ENCODE data around the gene PJA1. TPM values are rescaled to one million over a fixed set of nuclear protein-coding genes. Genes with fewer than 3 reads are reported as not detected.

Gene PJA1, protein sequence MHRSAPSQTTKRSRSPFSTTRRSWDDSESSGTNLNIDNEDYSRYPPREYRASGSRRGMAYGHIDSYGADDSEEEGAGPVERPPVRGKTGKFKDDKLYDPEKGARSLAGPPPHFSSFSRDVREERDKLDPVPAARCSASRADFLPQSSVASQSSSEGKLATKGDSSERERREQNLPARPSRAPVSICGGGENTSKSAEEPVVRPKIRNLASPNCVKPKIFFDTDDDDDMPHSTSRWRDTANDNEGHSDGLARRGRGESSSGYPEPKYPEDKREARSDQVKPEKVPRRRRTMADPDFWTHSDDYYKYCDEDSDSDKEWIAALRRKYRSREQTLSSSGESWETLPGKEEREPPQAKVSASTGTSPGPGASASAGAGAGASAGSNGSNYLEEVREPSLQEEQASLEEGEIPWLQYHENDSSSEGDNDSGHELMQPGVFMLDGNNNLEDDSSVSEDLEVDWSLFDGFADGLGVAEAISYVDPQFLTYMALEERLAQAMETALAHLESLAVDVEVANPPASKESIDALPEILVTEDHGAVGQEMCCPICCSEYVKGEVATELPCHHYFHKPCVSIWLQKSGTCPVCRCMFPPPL
- 32.1 and 35.5 TPM in 2 replicates for total RNA-seq (2014; rRNA removed; shearing (Covaris generic))

DNA sequence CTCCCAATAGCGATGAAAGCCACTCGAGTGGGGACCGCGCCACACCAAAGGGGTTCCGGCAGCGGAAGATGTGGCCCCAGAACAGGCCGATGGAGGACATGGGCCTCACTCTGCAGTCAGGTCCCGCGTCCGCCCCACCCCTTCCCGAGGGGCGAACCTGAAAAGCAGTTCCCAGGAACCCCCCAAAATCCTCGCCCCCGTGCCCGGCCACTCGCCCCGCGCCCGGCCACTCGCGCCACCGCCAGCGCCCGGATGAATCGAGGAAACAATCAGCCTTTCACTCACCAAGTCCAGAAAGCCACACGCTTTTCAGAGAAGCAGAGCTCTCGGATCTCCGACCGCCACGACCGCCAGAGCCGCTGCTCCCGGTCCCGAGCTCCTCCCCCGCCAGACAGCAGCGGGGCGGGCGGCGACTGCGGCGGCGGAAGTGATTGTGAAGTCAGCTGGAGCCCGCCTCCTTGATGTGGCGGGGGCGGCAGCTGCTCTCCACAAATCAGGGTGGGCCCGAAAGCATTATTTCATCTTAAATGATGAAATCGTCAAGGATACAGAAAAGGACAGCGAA, at the start of gene PJA1:
TSS of gene PJA1 (minus strand) at position 367 of the 565 bp plus-strand sequence. CDS start 2,380 bp downstream, outside the sequence.
- DNase-seq (ENCODE audit: low spot score): peak; percentile 36

DNA sequence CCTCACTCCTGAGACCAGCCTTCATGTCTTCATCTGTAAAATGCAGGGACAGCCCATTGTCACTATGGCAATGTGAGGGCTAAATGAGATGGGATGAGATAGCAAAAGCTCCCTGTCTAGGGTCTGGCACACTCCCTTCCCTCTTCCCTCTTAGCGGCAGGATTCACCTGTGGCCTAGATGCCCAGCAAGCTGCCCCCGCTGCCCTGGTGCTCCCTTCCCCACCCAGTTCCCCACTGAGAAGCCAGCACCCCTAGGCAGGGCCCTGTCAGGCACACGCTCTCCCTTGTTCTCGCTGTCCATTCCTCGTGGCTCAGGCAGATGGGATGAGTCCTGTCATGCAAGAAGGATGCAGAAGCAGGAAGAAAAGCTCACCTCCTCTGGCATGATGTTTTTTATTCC, 49.2 kb upstream of the PJA1 start:
- DNase-seq (ENCODE audit: low spot score): no peak

DNA sequence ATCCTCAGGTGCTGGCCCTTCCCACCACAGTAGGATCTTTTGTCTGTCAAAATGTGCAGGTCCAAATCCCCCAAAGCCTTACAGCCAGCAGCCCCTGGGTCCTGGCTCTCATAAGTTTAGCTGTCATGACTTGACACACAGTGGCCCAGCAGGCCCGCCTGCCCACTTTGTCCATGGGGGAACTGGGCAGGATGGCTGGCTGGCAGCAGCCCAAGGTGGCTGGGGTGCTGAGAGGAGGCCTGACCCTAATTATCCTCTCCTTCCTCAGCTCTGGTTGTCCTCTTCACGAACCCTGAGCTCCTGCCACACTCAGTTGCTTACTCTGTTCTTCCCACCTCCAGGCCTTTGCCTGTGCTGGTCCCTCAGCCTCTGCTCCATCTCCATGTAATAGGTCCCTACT, 46.4 kb upstream of the PJA1 start:
- no peak for DNase-seq (ENCODE audit: low spot score)

DNA sequence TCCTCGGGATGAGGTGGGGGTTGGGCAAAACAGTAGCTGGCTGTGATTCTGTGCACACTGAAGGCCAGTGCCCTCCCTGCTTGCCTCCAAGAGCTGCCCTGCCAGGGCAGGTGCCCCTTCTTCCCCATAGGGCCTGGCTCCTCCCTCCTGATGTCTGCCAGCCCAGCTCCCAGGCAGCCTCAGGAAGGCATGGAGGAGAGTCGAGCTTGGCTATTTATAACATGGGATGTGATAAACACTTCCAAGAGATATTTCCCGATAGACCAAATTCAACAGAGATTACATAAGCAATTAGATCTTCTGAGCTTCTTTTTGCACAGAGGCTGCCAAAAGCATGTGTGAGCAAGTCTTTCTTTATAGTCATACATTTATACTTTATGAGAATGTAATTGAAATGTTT, 45.3 kb upstream of the PJA1 start:
- DNase-seq (ENCODE audit: low spot score): no peak

DNA sequence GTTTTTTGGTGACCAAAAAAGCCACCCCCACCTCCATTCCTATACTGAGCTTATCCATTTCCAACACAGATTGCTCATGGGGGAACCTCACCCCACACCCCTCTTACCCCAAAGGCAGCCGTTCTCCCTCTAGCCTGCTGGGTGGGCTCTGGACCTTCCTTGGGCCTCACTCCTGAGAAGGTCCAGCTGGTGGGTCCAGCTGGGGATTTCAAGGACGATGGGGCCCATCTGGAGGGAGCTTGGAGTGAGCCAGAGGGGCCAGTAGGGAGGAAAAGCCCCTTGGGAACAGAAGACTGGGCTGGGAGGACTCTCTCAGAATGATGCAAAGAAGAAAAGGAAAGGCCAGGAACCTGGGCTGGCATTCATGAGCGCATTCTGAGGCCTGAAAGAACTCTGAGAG, 42.0 kb upstream of the PJA1 start:
- DNase-seq (ENCODE audit: low spot score): no peak

DNA sequence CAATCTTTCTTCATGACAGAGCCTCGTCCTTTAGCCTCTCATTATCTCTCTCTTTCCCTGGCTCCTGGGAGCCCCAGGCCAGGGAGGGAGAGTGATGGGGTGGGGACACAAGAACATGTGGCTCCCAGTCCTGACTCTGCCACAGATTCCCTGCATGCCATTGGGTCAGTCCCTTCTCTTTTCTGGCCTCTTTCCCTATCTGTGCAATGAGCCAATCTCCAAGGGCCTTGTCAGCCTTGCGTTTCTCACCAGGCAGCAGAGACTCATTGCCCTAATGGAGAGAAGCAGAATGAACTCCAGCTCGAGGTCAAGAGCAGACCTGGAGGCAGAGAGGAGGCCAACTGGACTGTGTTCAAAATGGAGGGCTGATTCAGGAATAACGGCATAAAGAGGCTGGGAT, 38.4 kb upstream of the PJA1 start:
- no peak for DNase-seq (ENCODE audit: low spot score)

DNA sequence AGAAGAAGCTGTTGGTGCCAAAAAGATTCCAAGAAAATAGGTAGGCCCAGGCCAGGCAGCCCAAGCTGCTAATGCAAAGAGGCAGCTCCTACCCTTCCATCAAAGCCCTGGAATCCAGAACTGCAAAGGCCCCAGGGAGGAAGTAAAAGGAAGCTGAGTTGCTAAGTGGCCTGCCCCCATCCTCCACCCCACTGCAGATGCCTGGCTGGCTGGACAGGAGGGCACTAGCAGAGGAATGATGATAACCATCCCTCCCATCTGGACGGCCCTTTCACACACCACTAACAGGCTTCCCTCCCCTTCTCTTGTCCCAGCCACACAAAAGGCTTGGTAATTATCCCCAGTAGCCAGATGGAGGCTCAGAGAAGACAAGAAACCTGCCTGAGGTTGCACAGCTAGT, 32.4 kb upstream of the PJA1 start:
- DNase-seq (ENCODE audit: low spot score): no peak

DNA sequence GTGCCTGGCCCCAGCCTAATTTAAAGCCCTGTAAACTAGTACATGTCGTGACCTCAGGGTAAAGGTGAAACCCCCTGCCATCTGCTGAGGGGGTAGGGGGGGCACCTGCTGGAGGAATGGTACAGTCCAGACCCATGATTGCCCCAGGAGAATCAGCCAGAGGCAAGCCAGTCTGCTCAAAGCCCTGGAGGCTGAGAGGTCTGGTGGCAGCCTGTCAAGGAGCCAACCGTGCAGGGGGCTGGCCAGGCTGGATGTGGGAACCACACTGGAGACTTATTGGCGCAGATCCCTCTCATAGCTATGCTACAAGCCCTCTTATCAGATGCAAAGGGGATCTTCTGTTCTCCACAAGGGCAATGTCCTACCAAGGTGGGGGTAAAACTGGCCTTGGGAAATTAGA, 31.4 kb upstream of the PJA1 start:
- DNase-seq (ENCODE audit: low spot score): no peak

DNA sequence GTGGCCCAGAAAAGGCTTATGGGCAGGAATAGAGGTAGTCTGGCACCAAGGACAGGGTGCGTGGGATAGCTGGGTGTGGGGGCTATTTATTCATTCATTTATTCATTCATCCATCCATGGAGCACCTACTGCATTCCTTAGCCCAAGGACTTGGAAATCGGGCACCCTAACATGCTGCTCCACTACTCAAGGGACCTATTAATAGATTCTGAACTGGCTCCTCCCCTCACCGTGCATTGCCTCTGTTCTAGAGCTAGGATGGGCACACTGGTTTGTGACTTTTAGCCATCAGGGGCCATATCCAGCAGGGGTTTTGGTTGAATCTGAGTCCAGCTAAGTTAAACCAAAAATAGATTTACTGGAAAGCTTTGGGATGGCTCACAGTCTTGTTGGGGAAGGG, 30.6 kb upstream of the PJA1 start:
- DNase-seq (ENCODE audit: low spot score): no peak

DNA sequence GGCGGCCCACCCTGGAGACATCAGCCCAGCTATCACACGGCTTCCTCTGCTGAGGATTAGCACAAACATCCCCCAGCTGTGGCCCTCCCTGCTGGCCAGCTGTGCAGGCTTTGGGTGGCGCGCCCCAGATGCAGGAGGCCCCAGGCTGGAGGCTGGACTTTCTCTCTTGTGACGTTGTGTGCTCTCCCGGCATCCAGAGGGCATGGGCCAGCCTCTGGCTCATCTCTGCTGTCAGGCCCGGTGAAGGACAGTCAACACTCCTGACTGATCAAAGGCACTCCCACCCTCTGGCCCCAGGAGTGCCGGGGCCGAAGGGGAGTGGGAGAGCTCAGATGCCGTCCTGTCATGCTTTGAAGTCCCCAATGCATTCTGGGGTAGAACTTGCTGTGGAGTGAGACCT, 29.9 kb upstream of the PJA1 start:
- DNase-seq (ENCODE audit: low spot score): no peak

DNA sequence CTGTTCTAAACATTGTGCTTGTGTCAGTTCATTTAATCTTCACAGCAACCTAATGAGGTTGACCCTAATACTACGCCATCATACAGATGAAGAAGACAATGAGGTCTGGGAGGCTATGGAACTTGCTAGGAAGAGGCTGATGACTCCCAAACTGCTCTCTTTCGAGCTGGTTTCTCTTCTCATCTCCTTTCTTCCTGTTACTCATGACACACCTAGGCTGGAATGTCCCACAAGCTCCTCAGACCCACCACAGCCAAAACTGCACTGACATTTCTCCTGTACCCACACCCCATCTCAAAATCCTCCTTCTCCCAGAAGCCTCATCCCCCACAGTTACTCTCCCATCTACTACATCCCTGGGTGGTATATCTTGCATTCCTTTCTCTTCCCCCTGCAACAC, 27.4 kb upstream of the PJA1 start:
- no peak for DNase-seq (ENCODE audit: low spot score)

DNA sequence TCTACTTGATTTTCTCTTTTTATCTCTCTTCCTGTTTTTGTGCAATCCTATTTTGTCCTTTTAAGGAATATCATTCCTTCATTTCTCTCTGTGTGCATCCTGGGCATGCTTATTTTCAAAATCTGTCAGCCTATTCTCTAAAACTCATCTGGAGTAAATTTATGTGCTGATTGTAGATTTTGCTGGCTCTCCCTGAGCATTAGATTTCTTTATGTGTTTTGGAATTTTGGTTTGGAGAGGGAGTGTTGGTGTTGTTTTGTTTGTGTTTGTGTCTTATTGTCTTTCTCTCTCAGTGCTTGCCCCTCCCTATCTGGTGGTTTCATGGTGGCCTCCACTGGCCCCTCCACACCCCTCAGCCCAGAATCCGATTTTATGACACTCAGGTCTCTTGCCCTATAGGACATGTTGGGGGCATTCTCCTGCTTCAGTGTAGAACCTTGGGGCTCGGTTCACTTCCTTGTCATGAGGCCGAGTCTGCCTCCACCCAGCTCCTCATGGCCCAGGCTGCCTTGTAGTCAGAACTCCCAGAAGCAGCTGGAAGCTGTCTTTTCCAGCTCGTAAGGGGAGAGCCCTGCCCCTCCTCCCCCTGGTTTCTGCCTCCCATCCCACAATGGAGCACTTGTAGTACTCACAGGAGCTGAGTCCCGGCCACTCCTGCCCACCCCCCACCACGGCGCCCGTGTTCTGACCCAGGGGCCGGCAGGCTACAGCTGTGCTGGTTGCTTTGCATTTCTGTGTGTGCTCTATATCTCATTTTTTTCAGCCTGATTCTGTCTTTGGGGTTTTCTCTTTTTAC, 24.5 kb upstream of the PJA1 start:
- no peak for DNase-seq (ENCODE audit: low spot score)

DNA sequence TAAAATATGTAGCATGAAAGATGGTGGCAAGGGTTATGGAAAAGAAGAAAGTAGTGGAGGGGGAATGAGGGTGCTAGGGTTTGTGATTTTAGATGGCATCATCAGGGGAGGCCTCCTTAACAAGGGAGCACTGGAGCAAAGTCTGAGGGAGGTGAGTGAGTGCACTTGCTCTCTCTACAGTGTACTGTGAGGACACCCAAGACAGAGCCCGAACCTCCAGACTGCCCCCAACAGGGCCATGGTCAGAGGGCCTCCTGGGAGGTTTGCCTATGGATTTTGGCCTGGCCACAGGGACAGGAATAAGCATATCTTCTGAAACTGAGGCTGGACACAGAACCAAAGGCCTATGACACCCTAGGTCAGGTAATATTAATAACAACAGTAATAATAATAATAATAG, 21.4 kb upstream of the PJA1 start:
- DNase-seq (ENCODE audit: low spot score): no peak

DNA sequence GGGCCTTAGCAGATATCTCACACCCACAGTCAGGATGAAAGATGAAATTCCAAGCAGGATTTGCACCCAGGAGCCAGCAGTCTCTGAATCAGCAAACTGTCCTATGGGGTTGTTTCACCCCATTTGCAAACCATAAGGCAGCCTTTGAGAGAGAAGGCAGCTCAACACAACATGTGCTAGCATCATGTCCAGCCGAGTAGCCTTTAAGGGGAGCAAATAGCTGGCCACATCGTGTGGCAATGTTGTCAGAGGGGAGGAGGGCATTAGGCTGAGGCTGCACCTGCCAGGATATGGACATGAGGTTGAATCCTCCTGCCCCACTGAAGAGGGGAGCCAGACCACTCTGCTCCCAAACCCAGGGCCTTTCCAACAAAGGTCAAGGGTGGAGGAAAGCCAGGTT, 20.6 kb upstream of the PJA1 start:
- no peak for DNase-seq (ENCODE audit: low spot score)

DNA sequence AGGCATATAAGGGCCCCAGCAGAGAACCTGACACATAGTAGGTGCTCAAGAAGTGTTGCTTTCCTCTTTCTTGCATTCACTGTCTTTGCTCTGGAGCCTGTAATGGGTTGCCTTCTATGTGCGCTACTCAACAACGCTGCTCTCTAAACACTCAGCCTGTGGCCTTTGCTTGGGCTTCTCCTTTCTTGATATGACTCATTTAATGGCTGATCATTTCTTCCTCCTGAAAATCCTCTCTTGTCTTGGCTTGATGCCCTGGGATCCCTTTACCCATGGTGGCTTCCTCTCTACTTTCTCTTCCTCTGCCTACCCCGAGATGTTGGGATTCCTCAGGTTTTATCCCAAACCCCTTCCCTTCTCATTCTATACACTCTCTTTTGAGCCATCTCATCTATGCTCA, 19.9 kb upstream of the PJA1 start:
- no peak for DNase-seq (ENCODE audit: low spot score)

DNA sequence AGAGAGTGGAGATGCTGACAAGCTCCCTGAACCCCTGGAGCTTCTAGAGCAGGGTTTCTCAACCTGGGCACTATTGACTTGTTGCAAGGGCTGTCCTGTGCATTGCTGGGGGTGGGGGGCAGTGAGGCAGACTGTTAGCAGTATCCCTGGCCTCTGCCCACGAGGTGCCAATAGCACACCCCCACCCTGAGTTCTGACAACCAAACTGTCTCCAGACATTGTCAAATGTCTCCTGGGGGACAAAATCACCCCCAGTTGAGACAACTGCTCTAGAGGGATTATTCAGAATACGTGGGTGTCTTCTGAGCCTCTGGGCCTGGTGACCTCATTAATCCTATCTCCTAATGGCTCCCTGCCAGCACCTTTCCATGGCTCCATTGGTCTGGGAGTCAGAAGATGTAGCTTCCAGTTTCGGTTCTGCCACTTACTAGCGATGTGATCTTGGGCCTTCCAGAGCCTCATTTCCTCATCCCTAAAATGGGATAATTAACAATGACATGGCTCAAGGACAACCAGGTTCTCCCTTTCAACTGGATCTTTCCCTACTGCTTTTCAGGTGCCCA, 17.6 kb upstream of the PJA1 start:
- DNase-seq (ENCODE audit: low spot score): no peak

DNA sequence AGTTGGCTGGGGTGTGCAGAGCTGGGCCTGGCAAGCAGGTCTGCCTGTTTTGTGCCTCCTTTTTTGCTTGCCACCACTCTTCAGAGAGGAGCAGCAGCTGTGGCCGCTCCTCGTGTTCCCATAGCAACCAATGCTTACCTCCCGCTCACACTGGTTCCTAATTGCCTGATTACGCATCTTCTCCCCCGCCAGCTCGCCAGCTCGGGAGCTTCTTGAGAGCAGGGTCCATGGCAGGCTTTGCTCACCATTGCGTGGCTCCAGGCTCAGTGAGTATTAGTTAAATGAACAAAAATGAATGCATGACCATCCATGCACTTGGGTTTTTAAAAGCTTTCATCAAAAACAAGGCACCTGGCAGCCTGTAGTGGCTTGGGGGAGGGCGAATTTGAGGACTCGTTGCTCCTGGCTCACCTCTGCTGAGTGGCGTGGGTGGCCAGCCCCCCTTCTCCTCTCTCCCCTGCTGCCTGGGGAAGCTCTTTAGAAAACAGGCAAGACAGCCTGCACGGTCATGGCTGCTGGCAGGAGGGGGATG, 14.2 kb upstream of the PJA1 start:
- no peak for DNase-seq (ENCODE audit: low spot score)

DNA sequence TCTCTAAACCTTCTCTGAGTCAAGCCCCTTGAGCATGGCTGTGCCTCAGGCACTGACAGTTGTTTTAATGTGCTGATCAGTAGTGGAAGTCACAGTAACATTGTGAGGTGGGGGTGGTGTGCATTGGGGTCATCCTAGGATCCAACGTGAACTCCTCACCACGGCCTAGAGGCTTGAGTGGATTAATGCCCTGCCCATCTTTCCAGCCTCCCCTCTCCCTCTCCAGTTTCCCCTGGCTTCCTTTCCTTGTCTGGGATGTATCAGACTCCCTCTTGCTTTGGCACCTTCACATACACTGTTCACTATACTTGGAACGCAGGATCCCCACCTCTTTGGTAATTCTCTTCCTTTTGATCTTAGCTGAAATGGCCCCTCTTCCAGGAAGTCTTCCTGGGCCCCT, 13.3 kb upstream of the PJA1 start:
- DNase-seq (ENCODE audit: low spot score): no peak

DNA sequence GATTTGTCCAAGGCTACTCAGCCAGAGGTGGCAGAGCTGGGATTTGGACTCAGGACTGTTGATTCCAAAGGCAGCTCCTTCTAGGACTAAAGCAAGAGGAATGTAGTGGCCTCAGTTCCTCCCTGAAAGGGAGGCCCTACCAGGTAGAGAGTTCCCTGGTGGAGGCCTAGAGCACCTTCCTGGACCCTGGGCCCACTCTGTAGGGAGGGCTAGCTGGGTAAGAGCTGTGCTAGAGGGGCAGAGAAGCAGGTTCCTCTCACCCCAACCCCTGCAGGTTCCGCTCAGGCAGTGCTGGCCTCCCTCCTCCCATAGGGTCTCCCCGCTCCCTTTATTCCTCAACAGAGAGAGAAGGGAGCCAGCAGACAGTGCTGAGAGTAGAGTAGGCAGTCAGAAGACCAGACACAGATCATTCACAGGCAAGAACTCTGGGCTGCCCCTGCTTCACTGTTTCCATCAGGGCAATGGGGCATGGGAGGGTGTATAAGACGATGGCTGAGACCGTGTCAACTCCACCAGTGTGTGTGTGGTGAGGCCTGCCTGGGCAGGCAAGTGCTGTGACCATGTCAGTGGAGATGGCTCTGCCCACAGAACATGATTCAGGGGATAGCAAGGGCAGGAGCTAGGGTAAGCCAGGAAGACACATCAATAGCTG, 12.4 kb upstream of the PJA1 start:
- DNase-seq (ENCODE audit: low spot score): no peak

DNA sequence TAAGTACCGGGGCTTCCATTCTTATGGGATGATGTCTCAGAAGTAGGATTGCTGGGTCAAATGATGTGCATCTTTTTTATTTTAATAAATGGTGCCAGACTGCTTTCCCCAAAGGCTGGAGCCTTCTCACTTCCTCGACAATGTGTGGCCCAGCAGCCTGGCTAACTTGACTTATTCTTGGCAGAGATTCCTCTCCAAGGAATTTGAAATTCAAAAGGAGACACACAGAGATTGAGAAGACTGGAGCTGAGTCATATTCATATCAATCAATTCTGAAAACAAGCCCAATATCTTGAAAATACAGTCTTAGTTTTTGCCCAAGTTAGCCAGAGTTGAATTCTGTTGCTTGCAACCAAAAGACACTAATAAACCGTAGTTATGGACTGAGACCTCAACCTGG, 10.8 kb upstream of the PJA1 start:
- DNase-seq (ENCODE audit: low spot score): no peak

DNA sequence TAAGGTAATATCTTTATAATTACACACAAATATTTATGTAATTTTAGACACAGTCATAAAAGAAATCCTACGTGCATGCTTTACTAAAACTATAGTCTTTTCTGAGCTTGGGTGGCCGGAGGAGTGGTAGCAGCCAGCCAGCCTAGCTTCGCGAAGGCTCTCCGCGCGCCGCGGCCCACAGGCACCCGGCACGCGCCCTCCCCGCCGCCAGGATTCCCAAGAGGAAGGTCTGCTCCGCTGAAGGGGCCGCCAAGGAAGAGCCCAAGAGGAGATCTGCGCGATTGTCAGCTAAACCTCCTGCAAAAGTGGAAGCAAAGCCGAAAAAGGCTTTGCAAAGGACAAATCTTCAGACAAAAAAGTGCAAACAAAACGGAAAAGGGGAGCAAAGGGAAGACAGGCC, 8.7 kb upstream of the PJA1 start:
- no peak for DNase-seq (ENCODE audit: low spot score)
